HG03460 (cell line): ENCODE measurements around the gene ZC3HAV1.
A peak's percentile ranks its signal among the peaks of the same experiment; 100 is the strongest.
"Not testable (repeated sequence)": the region's sequence is repeated elsewhere in the genome, so short reads cannot be mapped to it uniquely, and the experiment has no call there.

Experiments
- ATAC-seq: cut with Tn5 transposase; IDR thresholded peaks from one replicate; pipeline ENCODE4 v1.9.1; 2021; ENCODE audit not compliant: unreplicated experiment

ZC3HAV1 gene

DNA sequence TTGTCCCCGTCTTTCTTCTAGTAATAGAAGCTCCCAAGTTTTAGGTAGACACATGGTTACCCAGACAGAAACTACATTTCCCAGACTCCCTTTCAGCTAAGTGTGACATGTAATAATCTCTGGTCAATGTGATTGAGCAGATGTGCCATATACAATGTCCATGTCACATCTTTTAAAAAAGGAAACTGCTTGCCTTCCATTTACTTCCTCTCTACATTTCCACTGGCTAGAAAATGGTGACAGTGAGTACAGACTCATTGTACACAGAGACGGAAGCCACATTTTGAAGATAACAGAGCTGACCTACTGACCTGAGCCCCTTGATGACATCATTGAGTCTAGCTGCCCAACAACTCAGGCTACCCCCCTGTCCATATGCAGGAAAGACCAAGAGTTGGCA, 21.3 kb downstream of the ZC3HAV1 start:
- no peak for ATAC-seq

- no peak for ATAC-seq
These were observed 22.3 kb downstream of the ZC3HAV1 start for GRCh38 chr7:139087212-139087611.

DNA sequence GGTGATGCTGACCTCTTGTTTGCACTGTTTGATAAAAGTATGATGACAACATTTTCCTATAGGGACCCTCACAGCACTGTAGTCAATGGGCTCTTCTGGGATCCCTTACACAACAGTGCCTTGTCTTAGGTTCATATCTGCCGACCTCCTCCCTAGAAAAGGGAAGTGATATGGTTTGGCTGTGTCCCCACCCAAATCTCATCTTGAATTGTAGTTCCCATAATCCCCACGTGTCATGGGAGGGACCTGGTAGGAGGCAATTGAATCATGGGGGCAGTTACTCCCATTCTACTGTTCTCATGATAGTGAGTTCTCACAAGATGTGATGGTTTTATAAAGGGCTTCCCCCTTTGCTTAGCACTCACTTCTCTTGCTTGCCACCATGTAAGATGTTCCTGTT, 23.1 kb downstream of the ZC3HAV1 start:
- no peak for ATAC-seq

DNA sequence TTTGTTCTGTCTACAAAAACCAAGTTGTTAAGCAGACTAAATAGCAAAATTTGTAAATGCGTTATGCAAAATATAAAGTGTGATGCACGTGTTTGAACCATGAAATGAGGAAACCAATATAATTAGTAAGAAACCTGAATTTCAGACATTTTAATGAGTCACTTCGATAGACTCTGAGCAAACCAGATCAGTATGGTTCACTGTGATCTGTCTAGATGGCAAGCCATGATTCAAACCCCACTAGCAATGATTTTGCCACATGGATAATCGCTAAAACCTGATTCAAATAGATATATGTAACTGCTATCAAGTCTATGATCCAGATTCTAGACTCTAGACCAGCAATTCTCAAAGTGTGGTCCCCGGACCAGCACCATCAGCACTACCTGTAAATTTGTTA, 24.8 kb downstream of the ZC3HAV1 start:
- ATAC-seq = no peak

DNA sequence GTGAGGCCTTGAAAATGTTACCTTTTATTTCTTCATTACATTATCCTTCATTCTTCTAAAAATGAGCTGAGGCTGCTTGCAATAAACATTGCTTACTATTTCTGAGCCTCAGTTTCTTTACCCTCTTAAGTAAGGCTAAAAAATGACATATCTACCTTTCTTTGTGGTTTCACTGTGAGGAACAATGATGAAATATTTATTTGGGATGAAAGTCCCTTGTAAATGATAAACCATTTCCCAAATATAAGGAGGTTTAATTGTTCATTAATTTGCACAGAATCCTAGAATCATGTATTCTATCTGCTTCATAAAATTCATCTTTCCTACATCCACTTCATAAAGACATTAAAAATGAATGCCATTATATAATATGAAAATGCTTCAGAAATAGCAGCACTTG, 27.9 kb downstream of the ZC3HAV1 start:
- ATAC-seq = no peak

GRCh38 chr7:139080905-139081304, 28.6 kb downstream of the ZC3HAV1 start:
- ATAC-seq = no peak

- ATAC-seq = no peak
These were observed 29.7 kb downstream of the ZC3HAV1 start for GRCh38 chr7:139079861-139080260.

- ATAC-seq = no peak
These were observed 30.6 kb downstream of the ZC3HAV1 start for GRCh38 chr7:139078911-139079310.

DNA sequence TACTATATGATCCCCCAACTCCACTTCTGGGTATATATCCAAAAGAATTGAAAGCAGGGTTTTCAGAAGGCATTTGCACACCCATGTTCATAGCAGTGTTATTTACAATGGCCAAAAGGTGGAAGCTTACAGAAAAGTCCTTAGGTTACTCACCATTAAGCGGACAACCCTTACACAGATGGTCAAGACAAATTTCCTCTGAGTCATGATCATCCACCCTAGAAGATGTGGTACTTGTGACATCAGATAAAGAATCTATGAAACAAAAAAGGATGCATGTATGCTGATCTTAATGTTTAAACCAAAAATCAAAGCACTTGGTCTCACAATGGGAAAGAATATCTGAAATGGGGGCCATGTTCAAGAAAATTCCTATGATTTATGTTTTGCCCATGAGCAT, 31.1 kb downstream of the ZC3HAV1 start:
- ATAC-seq = no peak

DNA sequence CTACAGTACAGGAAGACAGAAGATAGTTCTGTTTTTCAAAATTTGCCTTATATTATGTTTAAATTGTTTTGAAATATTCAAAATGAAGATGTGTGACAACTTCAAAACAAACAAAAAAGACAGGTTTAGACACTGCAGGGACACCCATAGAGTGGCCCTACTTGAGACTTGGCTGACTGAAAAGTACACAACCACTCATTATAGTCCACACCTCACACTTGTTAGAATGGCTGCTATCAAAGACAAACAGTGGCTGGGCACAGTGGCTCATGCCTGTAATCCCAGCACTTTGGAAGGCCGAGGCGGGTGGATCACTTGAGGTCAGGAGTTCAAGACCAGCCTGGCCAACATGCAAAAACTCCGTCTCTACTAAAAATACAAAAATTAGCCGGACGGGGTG, 31.8 kb downstream of the ZC3HAV1 start:
- ATAC-seq = not testable (repeated sequence)

GRCh38 chr7:139075871-139076686, 33.4 kb downstream of the ZC3HAV1 start:
- no peak for ATAC-seq

DNA sequence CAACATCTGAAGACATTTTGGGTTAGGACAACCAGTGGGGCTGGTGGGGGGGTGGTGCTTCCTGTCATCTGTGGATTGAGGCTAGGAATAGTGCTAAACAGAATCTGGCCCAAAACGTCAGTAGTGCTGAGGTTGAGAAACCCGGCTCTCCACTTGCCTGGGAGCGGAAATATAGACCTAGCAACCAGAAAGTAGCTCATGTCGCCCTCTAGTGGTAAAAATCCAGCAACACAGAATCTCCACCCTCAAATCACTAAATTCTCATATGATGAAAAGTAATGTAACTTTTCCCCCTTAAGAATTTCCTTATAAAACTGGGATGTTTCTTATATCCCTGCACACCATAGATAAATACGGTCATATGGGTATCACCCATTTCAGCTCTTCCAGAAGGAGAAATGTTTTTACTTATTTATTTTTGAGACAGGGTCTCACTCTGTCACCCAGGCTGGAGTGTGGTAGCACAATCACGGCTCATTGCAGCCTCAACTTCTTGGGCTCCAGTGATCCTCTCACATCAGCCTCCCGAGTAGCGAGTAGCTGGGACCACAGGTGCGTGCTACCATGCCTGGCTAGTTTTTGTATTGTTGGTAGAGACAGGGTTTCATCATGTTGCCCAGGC, 34.4 kb downstream of the ZC3HAV1 start:
- ATAC-seq = peak; percentile 70

DNA sequence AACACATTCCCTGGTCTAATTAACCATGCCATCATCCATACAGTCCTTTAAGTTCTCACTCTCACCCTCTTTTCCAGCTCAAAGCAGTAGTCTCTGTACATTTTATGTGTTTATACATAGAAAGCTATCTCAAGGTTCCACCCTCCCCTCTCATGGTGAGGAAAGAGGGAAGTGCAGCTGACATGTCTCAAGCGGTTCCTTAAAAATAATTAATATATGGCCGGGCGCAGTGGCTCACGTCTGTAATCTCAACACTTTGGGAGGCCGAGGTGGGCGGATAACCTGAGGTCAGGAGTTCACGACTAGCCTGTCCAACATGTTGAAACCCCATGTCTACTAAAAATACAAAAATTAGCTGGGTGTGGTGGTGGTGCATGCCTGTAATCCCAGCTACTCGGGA, 36.7 kb downstream of the ZC3HAV1 start:
- ATAC-seq = no peak

DNA sequence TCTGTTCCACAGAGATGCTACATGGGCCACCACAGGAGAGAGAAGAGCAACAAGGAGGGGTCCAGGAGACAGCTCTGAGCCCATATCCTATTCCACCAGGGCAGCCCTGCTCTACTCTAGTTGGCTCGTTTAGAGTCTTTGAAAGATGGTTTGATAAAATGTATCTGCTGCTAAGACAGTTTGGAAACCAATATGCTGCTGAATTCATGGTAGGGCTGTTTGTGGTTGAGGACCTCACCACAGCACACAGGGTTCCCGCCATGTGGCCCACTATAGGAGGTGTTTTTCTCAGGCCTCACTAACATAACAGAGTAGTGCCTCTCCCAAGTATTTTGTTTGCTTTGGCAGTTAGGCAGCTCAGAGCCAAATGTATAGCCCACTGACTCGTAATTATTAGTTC, 37.8 kb downstream of the ZC3HAV1 start:
- ATAC-seq = no peak

- ATAC-seq = no peak
These were observed 40.7 kb downstream of the ZC3HAV1 start for GRCh38 chr7:139068544-139069399.

DNA sequence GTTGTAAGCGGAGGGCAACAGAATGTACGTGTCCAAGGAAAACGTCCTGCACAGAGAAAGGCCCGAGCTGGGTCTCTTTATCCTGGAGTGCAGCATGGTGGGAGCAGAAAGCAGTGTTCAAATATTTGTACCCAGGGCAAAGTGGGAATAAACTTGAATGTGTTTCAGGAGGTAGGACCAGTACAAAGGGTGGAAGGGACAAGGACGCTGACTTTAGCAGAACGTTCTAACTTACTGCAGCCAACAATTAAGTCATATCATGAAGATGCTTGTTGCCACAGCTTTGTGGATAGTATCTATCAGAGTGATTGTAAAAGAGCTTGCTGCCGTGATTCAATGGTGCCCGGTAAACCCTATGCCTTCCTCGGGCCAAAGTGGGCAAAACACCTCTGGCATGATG, 43.2 kb downstream of the ZC3HAV1 start:
- ATAC-seq = no peak

- no peak for ATAC-seq
These were observed 44.2 kb downstream of the ZC3HAV1 start for GRCh38 chr7:139065323-139065722.

DNA sequence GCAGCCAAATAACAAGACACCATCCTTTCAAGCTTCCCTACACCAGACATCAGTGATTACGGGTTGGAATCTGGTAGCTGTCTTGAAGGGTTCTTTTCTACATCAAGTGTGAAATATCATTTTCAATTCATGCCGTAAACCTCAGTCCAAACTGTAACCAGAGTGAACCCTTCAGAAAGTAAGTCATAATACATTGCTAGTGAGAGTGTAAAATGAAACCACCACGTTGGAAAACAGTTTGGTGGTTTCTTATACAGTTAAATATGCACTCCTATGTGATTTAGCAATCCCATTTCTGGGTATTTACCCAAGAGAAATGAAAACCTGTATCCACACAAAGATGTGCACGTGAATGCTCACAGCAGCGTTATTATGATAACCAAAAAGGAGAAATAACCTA, 48.1 kb downstream of the ZC3HAV1 start:
- no peak for ATAC-seq

GRCh38 chr7:139060695-139061237, 48.8 kb downstream of the ZC3HAV1 start:
- ATAC-seq = no peak

GRCh38 chr7:139059905-139060304, 49.6 kb downstream of the ZC3HAV1 start:
- ATAC-seq = no peak

DNA sequence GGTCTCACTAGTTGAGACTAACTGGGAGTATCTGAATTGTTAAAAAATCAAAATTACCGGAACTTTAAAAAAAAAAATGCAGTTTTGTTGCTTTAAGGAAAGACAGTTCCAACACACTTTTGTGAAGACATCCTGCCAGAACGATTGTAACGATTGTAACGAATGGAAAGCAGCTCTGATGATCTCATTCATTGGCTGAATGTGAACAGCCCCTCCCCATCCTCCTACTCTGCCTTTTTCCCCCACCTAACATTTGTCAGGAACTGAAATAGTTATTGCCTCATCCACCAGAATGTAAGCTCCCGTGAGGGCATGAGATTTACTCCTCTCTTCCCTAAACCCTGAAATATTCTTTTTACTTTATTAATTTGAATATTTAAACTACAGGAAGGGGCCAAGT, 50.6 kb downstream of the ZC3HAV1 start:
- ATAC-seq = no peak
